Activated naive CD4-positive, alpha-beta T cell treated with Interleukin-2 at 50 U/mL for 16 hours (primary cell): Measurements from ENCODE around the gene ELOVL7.
"Not testable (repeated sequence)": the region's sequence is repeated elsewhere in the genome, so short reads cannot be mapped to it uniquely, and the experiment has no call there.

ENCODE experiments used
- DNase-seq: peaks from one replicate; pipeline ENCODE4 v3.0.0-alpha.2; 2020

ELOVL7 gene

GRCh38 chr5:60789551-60789950 is 54.5 kb downstream of the ELOVL7 start:
- no peak for DNase-seq

DNA sequence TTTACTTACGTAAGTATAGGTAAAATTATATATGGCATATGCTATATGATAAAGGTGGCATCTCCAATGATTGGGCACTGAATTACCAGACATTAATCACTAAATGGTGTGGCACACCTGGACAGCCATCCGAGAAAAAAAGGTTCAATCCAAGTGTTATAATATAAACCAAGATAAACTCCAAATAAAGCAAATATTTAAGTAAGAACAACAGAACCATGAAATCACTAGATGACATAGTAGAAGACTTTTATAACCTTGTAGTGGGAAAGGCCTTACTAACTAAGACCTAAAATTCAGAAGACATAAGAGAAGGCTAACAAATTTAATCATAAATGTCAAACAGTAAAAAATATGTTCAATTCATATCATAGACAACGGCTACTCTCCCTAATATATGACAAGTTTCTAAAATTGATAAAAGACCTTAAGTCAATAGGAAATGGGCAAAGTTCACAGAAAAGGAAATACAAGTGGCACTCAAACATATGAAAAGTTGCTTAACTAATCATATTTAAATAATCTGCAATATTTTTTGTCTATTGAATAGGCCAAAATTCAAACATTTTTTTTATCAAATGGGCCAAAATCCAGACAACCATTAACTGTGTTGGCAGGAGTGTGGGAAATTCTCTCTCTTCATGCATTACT is 55.1 kb downstream of the ELOVL7 start:
- DNase-seq, result no peak

- DNase-seq, result no peak
These were observed 64.6 kb downstream of the ELOVL7 start for GRCh38 chr5:60779466-60779865.

DNA sequence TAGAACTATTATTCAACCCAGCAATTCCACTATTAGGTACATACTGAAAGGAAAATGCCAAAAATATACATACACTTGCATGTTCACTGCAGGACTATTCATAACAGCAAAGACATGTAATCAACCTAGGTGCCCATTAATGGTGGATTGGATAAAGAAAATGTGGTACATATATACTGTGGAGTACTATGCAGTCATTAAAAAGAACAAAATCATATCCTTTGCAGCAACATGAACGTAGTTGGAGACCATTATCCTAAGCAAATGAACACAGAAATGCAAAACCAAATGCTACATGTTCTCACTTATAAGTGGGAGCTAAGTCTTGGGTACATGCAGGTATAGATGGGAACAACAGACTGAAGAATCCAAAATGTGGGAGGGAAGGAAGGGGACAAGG is 67.7 kb downstream of the ELOVL7 start:
- no peak for DNase-seq

DNA sequence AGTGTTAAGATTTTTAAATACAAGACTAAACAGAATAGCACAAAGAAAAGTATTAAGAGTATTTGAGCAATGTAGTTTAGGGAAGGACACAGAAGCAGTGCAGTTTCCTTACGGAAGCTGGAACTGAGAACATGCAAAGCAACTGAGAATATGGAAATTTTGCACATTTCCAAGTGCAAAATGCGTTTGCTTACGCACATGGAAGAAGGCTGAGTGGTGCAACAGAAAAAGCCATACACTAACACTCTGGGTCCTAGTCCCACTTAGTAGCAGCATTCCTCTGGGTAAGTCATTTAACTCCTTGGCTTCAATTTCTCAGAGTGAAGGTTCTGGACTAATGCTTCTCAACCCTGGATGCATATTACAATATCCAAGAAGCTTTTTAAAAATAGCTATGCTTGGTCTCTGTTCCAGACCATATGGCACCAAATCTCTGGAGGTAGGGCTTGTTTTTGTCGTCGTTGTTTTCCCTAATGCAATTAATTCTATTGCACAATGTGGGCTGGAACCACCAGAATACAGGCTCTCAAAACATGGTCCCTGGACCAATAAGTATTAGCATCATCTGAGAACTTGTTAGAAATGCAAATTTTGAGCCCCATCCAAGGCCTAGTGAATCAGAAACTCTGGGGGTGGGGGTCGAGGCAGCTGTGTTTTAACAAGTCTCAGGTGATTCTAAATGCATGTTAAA is 78.9 kb downstream of the ELOVL7 start:
- DNase-seq, result no peak

DNA sequence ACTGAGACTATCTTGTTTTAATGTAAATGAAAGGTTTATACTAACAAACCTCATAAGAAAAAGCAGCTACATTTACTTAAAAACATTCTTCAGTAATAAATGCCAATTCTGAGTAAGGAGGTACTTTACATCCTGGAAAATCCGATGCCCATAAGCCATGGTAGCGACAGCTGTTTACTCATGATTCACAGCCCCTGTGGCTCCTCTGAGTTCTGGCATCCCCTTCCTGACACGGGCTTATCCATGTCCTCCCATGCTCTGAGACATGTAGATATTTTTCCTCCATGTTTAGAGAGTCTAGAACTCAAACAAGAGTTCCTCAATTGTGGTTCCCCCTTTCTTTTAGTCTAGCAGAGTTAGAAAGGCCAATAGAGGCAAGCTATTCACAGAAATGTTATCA is 81.0 kb downstream of the ELOVL7 start:
- no peak for DNase-seq

- DNase-seq, result no peak
These were observed 89.6 kb downstream of the ELOVL7 start for GRCh38 chr5:60754495-60754894.

DNA sequence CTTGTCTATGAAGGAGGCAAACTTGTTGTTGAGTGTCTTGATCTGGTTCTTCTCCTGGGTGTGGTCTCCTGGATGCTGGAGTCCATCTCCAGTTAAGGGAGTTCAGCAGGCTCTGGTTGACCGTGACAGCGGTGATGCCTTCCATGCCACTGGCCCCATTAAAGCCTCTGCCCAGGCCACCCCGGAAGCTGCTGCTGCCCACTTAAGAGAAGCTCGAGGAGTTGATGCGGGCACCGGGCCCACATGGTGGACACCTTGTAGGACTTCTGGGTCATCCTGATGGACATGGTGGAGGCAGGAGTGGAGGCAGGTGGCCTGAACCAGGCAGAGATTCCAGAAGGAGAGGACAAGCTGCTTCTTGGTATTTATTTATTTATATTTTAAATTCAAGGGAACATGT is 99.4 kb downstream of the ELOVL7 start:
- DNase-seq, result no peak

DNA sequence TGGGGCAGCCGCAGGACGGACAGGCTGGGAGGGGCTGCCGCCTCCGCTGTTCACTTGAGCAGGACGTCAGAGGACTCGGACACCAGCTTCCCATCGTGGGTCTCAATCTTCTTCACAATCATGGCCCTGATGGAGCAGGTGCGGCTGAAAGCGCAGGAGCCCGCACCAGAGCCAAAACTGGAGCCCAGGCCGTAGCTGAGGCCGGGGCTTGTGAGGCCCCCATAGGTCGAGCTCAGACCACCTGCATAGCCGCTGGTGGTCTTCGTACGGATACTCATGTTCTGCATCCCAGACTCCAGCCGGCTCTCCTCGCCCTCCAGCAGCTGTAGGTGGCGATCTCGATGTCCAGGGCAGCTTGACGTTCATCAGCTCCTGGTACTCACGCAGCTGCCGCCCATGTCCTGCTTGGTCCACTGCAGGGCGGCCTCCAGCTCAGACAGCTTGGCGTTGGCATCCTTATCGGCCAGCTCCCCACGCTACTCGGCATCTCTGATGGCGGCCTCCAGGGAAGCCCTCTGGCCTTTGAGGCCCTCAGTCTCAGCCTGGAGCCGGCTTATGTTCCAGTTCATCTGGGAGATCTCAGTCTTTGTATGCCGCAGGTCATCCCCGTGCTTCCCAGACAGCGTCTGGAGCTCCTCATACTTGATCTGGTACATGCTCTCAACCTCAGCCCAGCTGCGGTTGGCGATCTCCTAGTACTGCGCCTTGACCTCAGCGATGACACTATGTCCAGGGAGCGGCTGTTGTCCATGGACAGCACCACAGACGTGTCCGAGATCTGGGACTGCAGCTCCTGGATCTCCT is 100.4 kb downstream of the ELOVL7 start:
- DNase-seq, result no peak

DNA sequence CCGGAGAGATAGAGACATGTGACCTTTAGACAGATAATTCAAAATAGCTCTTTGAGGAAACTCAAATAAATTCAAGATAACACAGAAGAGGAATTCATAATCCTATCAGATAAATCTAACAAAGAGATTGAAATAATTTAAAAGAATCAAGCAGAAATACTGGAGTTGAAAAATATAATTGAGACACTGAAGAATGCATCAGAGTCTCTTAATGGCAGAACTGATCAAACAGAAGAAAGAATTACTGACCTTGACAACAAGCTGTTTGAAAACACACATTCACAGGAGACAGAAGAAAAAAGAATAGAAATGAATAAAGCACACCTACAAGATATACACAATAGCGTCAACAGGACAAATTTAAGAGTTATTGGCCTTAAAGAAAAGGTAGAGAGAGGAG is 103.7 kb downstream of the ELOVL7 start:
- DNase-seq, result no peak

- DNase-seq, result no peak
These were observed 105.1 kb downstream of the ELOVL7 start for GRCh38 chr5:60738933-60739332.

DNA sequence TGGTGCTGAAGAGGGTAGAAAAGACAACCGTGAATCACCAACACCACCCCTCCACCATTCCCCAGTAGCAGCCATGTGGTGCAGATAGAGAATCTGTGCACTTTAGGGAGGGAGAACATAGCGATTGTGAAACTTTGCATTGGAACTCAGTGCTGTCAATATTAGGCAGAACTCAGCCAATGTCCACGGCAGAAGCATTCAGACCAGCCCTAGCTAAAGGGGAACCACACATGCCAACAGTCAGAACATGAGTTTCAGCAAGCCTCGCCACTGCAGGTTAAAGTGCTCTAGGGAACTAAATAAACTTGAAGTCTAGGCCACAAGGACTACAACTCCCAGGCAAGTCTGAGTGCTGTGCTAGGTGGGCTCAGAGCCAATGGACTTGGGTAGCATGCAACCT is 105.6 kb downstream of the ELOVL7 start:
- no peak for DNase-seq

- DNase-seq, result not testable (repeated sequence)
These were observed 113.2 kb downstream of the ELOVL7 start for GRCh38 chr5:60730858-60731257.

DNA sequence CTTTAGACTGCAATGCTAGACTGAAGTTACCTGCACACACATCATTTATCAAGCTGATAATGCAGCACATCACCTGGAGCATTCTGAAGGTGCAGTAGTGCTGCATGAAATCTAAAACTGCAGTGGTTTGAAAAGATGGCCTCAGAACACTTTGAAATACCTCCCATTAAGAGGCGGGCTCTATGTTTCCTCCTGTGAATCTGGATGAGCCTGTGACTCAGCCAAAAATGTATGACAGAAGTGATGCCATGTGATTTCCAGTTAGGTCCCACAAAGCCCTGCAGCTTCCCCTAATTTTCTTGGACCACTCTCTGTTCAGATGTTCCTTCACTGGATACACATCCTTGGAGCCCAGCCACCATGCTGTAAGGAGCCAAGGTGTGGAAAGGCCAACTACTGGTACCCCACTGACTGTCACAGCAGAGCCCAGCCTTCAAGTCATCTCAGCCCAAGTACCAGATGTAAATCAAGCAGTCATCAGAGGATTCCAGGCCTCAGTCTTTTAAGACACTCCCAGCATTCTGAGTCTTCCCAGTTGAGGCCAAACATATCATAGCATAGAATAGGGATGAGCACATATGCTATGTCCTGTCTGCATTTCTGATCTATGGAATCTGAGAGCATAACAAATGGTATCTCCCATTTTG is 116.9 kb downstream of the ELOVL7 start:
- DNase-seq, result no peak

GRCh38 chr5:60724126-60724525 is 119.9 kb downstream of the ELOVL7 start:
- no peak for DNase-seq

- DNase-seq, result no peak
These were observed 121.7 kb downstream of the ELOVL7 start for GRCh38 chr5:60722416-60722815.

DNA sequence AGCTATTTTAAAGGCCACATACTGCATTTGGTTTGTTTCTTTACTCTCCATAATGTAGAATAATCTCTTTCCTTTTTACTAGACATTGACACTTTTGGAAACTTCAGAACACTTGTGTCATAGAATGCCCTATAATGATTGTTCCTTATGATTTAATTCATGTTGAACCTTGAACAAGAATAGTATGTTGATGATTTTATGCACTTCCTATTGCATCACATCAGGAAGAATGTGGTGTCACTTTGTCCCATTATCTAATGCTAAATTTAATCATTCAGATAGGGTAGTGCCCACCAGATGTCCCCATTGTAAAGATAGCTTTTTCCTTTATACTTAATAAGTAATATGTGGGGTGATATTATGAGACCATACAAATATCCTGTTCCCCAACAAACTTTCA is 124.7 kb downstream of the ELOVL7 start:
- no peak for DNase-seq

DNA sequence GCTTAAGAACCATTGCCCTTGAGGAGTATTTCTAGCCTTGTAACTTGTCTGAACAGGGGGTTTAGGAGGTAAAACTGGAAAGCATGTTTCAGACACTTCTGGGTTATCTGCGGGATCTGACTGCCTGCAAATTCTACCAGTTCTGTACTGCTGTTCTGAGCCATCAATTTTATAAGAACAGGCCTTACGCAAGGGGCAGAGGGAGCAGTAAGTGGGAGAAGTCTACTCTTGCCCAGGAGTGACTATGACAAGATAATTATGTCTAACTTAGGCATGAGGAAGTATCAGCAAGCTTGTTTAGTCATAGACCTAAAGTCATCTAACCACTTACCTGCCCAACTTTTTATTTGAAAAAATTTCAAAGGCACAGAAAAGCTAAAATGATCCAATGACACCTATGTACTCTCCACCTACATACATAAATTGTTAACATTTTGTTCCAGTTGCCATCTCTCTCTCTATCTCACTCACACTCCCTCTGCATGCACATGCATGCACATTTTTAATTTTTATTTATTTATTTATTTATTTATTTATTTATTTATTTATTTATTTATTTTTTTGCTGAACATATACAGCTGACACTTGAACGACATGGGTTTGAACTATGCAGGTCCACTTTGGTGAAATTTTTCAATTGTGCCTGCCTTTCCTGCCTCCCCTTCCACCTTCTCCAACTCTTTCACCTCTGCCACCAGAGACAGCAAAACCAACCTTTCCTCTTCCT is 125.7 kb downstream of the ELOVL7 start:
- DNase-seq, result no peak

DNA sequence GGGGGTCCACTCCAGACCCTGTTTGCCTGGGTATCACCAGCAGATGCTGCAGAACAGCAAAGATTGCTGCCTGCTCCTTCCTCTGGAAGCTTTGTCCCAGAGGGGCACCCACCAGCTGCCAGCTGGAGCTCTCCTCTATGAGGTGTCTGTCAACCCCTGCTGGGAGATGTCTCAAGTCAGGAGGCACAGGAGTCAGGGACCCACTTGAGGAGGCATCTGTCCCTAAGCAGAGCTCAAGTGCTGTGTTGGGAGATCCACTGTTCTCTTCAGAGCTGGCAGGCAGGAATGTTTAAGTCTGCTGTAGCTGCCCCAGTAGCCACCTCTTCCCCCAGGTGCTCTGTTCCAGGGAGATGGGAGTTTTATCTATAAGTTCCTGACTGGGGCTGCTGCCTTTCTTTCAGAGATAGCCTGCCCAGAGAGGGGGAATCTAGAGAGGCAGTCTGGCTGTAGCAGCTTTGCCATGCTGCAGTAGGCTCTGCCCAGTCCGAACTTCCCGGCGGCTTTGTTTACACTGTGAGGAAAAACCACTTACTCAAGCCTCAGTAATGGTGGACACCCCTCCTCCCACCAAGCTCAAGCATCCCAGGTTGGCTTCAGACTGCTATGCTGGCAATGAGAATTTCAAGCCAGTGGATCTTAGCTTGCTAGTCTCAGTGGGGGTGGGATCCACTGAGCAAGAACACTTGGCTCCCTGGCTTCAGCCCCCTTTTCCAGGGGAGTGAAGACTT is 128.7 kb downstream of the ELOVL7 start:
- not testable (repeated sequence) for DNase-seq

DNA sequence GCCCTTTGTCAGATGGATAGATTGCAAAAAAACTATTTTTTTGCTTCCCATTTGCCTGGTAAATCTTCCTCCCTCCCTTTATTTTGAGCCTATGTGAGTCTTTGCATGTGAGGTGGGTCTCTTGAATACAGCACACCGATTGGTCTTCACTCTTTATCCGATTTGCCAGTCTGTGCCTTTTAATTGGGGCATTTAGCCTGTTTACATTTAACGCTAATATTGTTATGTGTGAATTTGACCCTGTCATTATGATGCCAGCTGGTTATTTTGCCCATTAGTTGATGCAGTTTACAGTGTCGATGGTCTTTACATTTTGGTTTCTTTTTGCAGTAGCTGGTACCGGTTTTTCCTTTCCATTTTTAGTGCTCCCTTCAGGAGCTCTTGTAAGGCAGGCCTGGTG is 131.1 kb downstream of the ELOVL7 start:
- no peak for DNase-seq

DNA sequence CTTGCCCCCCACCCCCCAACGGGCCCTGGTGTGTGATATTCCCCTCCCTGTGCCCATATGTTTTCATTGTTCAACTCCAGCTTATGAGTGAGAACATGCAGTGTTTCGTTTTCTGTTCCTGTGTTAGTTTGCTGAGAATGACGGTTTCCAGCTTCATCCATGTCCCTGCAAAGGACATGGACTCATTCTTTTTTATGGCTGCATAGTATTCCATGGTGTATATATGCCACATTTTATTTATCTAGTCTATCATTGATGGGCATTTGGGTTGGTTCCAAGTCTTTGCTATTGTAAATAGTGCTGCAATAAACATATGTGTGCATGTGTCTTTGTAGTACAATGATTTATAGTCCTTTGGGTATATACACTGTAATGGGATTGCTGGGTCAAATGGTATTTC is 132.2 kb downstream of the ELOVL7 start:
- not testable (repeated sequence) for DNase-seq

GRCh38 chr5:60710362-60710761 is 133.7 kb downstream of the ELOVL7 start:
- no peak for DNase-seq
